Measurements from ENCODE around the gene ZFHX3.

The ZFHX3 gene

GRCh38 chr16:73068541-73069401 lies 20.8 kb upstream of the ZFHX3 start:
- no peak for DNase-seq (ENCODE audit: insufficient read length, low spot score)
- FAIRE-seq, result no peak

GRCh38 chr16:73067671-73068540 lies 20.0 kb upstream of the ZFHX3 start:
- FAIRE-seq (no peak), DNase-seq (ENCODE audit: insufficient read length, low spot score) (no peak)

- no peak for FAIRE-seq
- no peak for DNase-seq (ENCODE audit: insufficient read length, low spot score)
Observed at GRCh38 chr16:73066927-73067670, 19.2 kb upstream of the ZFHX3 start.

- FAIRE-seq (no peak), DNase-seq (ENCODE audit: insufficient read length, low spot score) (no peak)
Observed at GRCh38 chr16:73066331-73066926, 18.5 kb upstream of the ZFHX3 start.

- FAIRE-seq, result no peak
- DNase-seq (ENCODE audit: insufficient read length, low spot score), result no peak
Observed at GRCh38 chr16:73065632-73066330, 17.9 kb upstream of the ZFHX3 start.

- DNase-seq (ENCODE audit: insufficient read length, low spot score) (no peak), FAIRE-seq (no peak)
Observed at GRCh38 chr16:73064994-73065545, 17.1 kb upstream of the ZFHX3 start.

GRCh38 chr16:73064212-73064993 lies 16.5 kb upstream of the ZFHX3 start:
- DNase-seq (ENCODE audit: insufficient read length, low spot score) (no peak), FAIRE-seq (no peak)

- DNase-seq (ENCODE audit: insufficient read length, low spot score), result no peak
- FAIRE-seq, result no peak
Observed at GRCh38 chr16:73063854-73064211, 15.9 kb upstream of the ZFHX3 start.

GRCh38 chr16:73062743-73063733 lies 15.1 kb upstream of the ZFHX3 start:
- FAIRE-seq (no peak), DNase-seq (ENCODE audit: insufficient read length, low spot score) (no peak)

- DNase-seq (ENCODE audit: insufficient read length, low spot score) (no peak), FAIRE-seq (no peak)
Observed at GRCh38 chr16:73062001-73062616, 14.2 kb upstream of the ZFHX3 start.

GRCh38 chr16:73060892-73061490 lies 13.1 kb upstream of the ZFHX3 start:
- FAIRE-seq (no peak), DNase-seq (ENCODE audit: insufficient read length, low spot score) (no peak)

GRCh38 chr16:73059779-73060615 lies 12.1 kb upstream of the ZFHX3 start:
- DNase-seq (ENCODE audit: insufficient read length, low spot score) (no peak), FAIRE-seq (no peak)

GRCh38 chr16:73058616-73059409 lies 10.9 kb upstream of the ZFHX3 start:
- DNase-seq (ENCODE audit: insufficient read length, low spot score), result peak; percentile 48
- no peak for FAIRE-seq

- FAIRE-seq (no peak), DNase-seq (ENCODE audit: insufficient read length, low spot score) (peak; percentile 90)
Observed at GRCh38 chr16:73058221-73058615, 10.3 kb upstream of the ZFHX3 start.
